SU-DHL-6 (cell line): ENCODE results near the gene KCNG4.

ENCODE experiments used
- CTCF ChIP-seq: fragments of 200-600 bp; sonication (generic); IDR thresholded peaks from one replicate; pipeline ENCODE4 v1.5.1; 2017; ENCODE audit warnings: antibody characterized with exemption, mild to moderate bottlenecking, low read length, moderate library complexity; ENCODE audit not compliant: insufficient read depth, poor library complexity, severe bottlenecking
- EZH2phosphoT487 ChIP-seq: fragments of 200-600 bp; sonication (generic), shearing (Covaris generic); conservative IDR thresholded peaks from 2 replicates; pipeline ENCODE4 v1.6.1; 2018; ENCODE audit warnings: mild to moderate bottlenecking, antibody characterized with exemption, low read length, moderate library complexity, mixed read lengths

DNA sequence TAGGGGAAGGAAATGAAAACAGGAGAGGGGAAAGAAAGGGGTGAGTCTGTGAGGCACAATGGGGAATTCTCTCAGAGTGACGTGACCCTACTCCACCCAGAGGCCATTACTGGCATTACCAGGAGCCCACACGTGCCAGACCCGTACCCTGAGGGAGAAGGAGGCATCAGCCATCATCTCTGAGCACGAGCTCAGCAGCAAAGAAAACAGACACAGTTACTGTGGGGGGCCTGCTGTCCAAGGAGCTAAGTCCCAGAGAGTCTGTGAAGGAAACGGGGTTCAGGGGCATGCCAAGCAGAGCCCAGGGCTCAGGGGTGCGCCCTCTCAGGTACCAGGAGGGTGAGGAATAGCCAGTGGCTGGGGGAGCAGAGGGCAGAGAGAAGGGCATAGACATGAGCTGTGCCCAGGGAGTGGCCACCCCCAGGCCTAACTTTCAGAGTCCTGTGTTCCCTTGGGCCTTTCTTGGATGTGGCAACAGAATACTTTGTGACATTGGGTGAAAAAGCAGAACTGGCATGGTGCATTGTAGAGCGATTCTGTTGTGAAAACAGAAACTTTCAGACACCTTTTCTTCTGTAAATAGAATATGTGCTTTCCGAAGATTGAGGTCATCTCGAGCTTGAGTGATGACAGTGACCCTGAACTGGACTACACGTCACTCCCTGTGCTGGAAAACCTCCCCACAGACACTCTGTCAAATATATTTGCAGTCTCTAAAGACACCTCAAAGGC is 64.3 kb downstream of the KCNG4 start:
- TF ChIP-seq CTCF (peak; percentile 82), EZH2phosphoT487 (no peak)
